ENCODE data around the gene MEIS2.

MEIS2 gene

DNA sequence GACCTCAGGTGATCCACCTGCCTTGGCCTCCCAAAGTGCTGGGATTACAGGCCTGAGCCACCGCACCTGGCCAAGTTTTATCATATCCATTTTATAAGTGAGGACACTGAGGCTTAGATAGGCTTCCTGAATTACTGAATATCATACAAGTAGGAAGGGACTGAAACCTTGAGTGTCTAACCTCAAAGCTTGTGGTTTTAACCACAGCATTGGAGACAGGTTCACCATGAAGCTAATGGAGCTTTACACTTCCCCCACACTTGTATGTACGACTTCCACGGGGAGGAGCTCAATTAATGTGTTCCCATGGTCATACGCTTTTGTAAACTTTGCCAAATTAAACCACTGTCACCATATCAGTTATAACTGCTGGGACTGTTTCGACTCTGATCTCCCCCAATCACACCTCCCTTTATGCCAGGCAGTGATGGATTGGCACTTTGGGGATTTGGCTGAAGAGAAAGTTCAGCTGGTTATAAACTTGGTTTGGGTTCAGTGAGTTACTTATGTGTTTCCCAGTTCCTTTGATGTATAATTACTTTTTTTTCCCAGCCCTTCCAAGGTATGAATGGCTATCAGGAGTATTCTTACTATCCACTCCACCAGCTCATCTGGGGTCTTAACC lies 38.4 kb upstream of the MEIS2 start:
- H3K27me3 ChIP-seq (ENCODE audit: insufficient read depth, poor library complexity, severe bottlenecking), result no peaks in the 10 kb centered on the region
- TF ChIP-seq, protein P1, sequence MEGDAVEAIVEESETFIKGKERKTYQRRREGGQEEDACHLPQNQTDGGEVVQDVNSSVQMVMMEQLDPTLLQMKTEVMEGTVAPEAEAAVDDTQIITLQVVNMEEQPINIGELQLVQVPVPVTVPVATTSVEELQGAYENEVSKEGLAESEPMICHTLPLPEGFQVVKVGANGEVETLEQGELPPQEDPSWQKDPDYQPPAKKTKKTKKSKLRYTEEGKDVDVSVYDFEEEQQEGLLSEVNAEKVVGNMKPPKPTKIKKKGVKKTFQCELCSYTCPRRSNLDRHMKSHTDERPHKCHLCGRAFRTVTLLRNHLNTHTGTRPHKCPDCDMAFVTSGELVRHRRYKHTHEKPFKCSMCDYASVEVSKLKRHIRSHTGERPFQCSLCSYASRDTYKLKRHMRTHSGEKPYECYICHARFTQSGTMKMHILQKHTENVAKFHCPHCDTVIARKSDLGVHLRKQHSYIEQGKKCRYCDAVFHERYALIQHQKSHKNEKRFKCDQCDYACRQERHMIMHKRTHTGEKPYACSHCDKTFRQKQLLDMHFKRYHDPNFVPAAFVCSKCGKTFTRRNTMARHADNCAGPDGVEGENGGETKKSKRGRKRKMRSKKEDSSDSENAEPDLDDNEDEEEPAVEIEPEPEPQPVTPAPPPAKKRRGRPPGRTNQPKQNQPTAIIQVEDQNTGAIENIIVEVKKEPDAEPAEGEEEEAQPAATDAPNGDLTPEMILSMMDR (IDR thresholded peaks at IDR 0.05; ENCODE audit: insufficient read depth, low read length), result no peak
- TF ChIP-seq POLR2AphosphoS5 (IDR thresholded peaks at IDR 0.05; ENCODE audit: low read depth), result peak; percentile 35; the same call in 1 of the 2 replicates
- DNase-seq (ENCODE audit: low read depth in 1 of 2, low spot score in 1 of 2), result peak in 1 of 2 experiments; percentile 12
- H3K4me3 ChIP-seq (replicated peaks; ENCODE audit: insufficient read depth, low read length), result no peak overlapping the region
- no peak overlapping the region for H3K27ac ChIP-seq (replicated peaks)

DNA sequence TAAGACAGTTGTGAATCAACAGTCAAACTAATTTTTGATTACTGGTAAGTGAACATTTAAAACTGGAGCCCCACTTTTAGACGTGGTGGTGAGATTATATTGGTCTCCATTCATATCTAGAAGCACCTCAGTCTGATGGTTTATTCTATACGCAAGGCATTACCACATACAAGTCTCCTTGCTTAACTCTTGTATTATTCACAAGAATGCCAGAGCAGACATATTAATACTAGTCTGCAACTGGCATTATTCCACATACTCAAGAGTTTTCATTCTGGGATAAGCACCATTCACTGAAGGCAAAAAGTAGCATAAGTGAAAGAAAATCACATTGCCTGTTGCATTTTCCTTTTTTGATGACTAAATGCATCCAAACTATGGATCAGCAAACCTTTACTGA lies 36.9 kb upstream of the MEIS2 start:
- no peak for TF ChIP-seq REST (IDR thresholded peaks at IDR 0.05; ENCODE audit: insufficient replicate concordance, low read depth)
- TF ChIP-seq, protein P1 (IDR thresholded peaks at IDR 0.05; ENCODE audit: insufficient read depth, low read length), result no peak
- TF ChIP-seq POLR2AphosphoS5 (IDR thresholded peaks at IDR 0.05; ENCODE audit: low read depth), result no peak
- TF ChIP-seq SPI1 (IDR thresholded peaks at IDR 0.05; ENCODE audit: borderline replicate concordance, low read depth), result no peak
- TF ChIP-seq GABPA (IDR thresholded peaks at IDR 0.05; ENCODE audit: low read depth), result no peak
- Histone ChIP-seq H3K27me3 (ENCODE audit: insufficient read depth, poor library complexity, severe bottlenecking) (peaks cover under 1% of the 10 kb centered on the region), H3K27ac (replicated peaks) (no peak overlapping the region), H3K4me3 (replicated peaks; ENCODE audit: insufficient read depth, low read length) (no peak overlapping the region)
- no peak for DNase-seq (ENCODE audit: low read depth in 1 of 2, low spot score in 1 of 2)

- DNase-seq (ENCODE audit: low read depth in 1 of 2, low spot score in 1 of 2), result no peak
- Histone ChIP-seq H3K27ac (replicated peaks) (no peak overlapping the region), H3K4me3 (replicated peaks; ENCODE audit: insufficient read depth, low read length) (no peak overlapping the region), H3K27me3 (ENCODE audit: insufficient read depth, poor library complexity, severe bottlenecking) (peaks cover 4% of the 10 kb centered on the region)
- TF ChIP-seq, protein P1 (IDR thresholded peaks at IDR 0.05; ENCODE audit: insufficient read depth, low read length), result no peak
- no peak for TF ChIP-seq REST (IDR thresholded peaks at IDR 0.05; ENCODE audit: insufficient replicate concordance, low read depth)
- no peak for TF ChIP-seq POLR2AphosphoS5 (IDR thresholded peaks at IDR 0.05; ENCODE audit: low read depth)
- TF ChIP-seq GABPA (IDR thresholded peaks at IDR 0.05; ENCODE audit: low read depth), result no peak
- no peak for TF ChIP-seq SPI1 (IDR thresholded peaks at IDR 0.05; ENCODE audit: borderline replicate concordance, low read depth)
Observed at GRCh38 chr15:37136666-37137065, 36.3 kb upstream of the MEIS2 start.

DNA sequence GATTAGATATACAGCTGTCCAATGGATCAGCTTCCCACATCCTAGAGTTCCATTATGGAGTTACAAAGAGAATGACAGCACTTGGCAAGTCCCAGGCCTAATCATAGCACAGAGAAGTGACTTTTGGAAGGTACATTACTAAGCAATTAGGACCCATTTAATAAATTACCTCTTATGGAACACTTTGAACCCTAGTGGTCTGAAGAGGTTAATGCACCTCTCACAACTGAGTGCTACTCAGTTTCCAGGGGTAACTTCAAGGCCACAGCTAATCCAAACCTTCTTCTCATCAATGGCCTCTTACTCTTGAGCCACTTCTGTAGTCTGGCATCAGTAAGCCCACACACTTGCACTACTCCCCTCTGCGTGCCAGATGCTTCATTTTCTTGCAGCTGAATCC lies 34.9 kb upstream of the MEIS2 start:
- no peak for DNase-seq (ENCODE audit: low read depth in 1 of 2, low spot score in 1 of 2)
- Histone ChIP-seq H3K27me3 (ENCODE audit: insufficient read depth, poor library complexity, severe bottlenecking) (peaks cover 4% of the 10 kb centered on the region), H3K27ac (replicated peaks) (no peak overlapping the region), H3K4me3 (replicated peaks; ENCODE audit: insufficient read depth, low read length) (no peak overlapping the region)
- no peak for TF ChIP-seq REST (IDR thresholded peaks at IDR 0.05; ENCODE audit: insufficient replicate concordance, low read depth)
- TF ChIP-seq, protein P1 (IDR thresholded peaks at IDR 0.05; ENCODE audit: insufficient read depth, low read length), result peak; percentile 19
- no peak for TF ChIP-seq GABPA (IDR thresholded peaks at IDR 0.05; ENCODE audit: low read depth)
- no peak for TF ChIP-seq SPI1 (IDR thresholded peaks at IDR 0.05; ENCODE audit: borderline replicate concordance, low read depth)
- no peak for TF ChIP-seq POLR2AphosphoS5 (IDR thresholded peaks at IDR 0.05; ENCODE audit: low read depth)
